Stimulated activated naive B cell treated with anti-CD40 and anti-IgM and Interleukin-4, amounts not matched to agents 10 μg/mL and 1 μg/mL and 100 μg/mL, for 72 hours (primary cell): ENCODE measurements around the gene ARAP3.
A peak's percentile ranks its signal among the peaks of the same experiment; 100 is the strongest.

Source experiments
- ATAC-seq, 2 donors: fragments of 150-1000 bp; cut with Tn5 transposase; replicated peaks; 2 replicates each; pipeline ENCODE4 v1.10.0; 2021; ENCODE audit warnings: moderate library complexity in 1 of 2
- DNase-seq: peaks from one replicate; pipeline ENCODE4 v3.0.0; 2021
- H3K27ac Mint-ChIP-seq: one replicate; pipeline ENCODE4 v1.8.0; 2022; ENCODE audit warnings: mild to moderate bottlenecking, mixed read lengths
- H3K27me3 Mint-ChIP-seq, 2 donors: one replicate each; pipeline ENCODE4 v1.8.0; 2022; ENCODE audit warnings: mixed read lengths in 2 of 2
- H3K36me3 Mint-ChIP-seq, 2 donors: one replicate each; pipeline ENCODE4 v1.8.0; 2022; ENCODE audit warnings: mixed read lengths in 2 of 2, mild to moderate bottlenecking in 1 of 2
- H3K4me1 Mint-ChIP-seq, 2 donors: one replicate each; pipeline ENCODE4 v1.8.0; 2022; ENCODE audit warnings: mixed read lengths in 2 of 2, mild to moderate bottlenecking in 1 of 2
- H3K4me3 Mint-ChIP-seq, 2 donors: one replicate each; pipeline ENCODE4 v1.8.0; 2022; ENCODE audit warnings: mild to moderate bottlenecking in 2 of 2, mixed read lengths in 2 of 2, moderate library complexity in 1 of 2
- H3K9me3 Mint-ChIP-seq, 2 donors: one replicate each; pipeline ENCODE4 v1.8.0; 2022; ENCODE audit warnings: mixed read lengths in 2 of 2, mild to moderate bottlenecking in 1 of 2

Gene ARAP3

DNA sequence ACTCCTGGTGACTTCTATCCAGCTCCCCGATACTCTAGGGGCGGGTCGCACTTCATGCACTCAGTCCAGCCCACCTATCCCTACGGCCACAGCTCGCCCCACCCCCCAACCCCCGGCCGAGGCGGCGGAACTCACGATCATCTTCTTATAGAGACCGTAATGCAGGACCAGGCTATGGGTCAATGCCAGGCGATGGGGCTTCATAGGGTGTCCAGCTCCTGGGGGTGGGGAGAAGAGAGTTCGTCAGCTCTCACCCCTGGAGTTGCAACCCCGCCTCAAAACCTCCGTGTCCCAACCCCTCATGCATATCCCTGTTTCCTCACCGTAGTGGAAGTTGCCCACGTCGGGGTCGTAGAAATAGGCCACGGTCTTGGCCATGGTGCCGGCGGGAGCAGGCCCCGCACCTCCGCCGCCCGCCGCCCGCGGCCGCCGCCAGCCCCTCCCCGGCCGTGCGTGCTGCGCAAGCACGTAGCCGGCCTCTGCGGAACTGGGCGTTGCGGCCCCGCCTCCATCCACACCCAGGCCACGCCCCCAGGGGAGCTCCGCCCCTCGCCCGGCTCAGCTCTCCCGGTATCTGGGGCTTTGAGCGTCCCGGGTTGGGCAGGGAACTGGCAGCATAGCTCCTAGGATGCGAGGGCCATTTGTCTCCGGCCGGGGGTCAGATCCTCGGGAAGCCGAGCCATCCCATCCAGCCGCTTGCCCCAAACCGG is 45.5 kb downstream of the ARAP3 start, which contains the start of the genes HDAC3 and RELL2:
Gene HDAC3, minus strand, starts transcription at position 437 of the 710 bp plus-strand sequence. Its CDS starts 59 bp downstream, at position 378.
Gene RELL2, plus strand, starts transcription at position 585 of the 710 bp plus-strand sequence. CDS start 1,229 bp downstream, outside the sequence.
- Mint-ChIP-seq H3K27ac (peak within 1 kb of the TSS; percentile 93), H3K9me3 (no peaks in the 10 kb centered on the region), H3K4me1 (peaks cover 33 to 47% of the 10 kb centered on the region in 2 donors), H3K4me3 (peak within 1 kb of the TSS; percentile 91 to 92), H3K27me3 (no peaks in the 10 kb centered on the region), H3K36me3 (peaks cover 6 to 19% of the 10 kb centered on the region in 2 donors)
- DNase-seq = peak; percentile 90
- ATAC-seq = peak; percentile 80 to 88

DNA sequence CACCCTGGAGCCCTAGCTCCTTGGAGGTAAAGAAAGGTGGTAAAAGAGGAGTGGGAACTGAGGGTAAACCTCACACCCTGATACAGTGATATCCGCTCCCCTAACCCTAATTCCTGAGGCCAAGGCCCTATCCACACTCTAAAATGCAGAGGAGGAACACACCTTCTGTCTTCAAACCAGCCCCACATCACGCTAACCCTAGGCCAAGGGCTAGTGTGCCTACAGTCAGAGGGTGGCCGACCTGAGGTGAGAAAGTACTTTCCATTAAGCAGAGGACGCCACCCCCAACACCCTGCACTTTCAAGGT is 46.0 kb downstream of the ARAP3 start:
- Mint-ChIP-seq H3K27me3 (no peaks in the 10 kb centered on the region), H3K4me1 (peaks cover 32 to 44% of the 10 kb centered on the region in 2 donors), H3K27ac (peak overlapping the region; percentile 77), H3K36me3 (peaks cover 6 to 14% of the 10 kb centered on the region in 2 donors), H3K4me3 (peak overlapping the region; percentile 91 to 92), H3K9me3 (no peaks in the 10 kb centered on the region)
- DNase-seq (no peak), ATAC-seq (no peak)

DNA sequence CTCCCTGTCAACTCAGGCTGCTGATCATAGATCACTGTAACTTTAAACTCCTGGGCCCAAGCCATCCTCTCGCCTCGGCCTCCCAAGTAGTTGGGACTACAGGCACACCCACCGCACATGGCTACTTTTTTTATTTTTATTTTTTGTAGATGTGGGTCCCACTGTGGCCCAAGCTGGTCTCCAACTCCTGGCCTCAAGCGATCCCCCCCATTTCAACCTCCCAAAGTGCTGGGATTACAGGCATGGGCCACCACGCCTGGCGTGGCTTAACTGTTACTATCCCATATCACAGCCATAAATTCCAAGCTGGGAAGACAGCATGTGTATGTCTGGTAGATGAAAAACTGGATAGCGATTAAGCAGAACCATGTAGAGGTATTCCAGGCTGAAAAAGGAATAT is 46.4 kb downstream of the ARAP3 start:
- no peak for ATAC-seq
- peaks cover 32 to 44% of the 10 kb centered on the region in 2 donors for H3K4me1 Mint-ChIP-seq
- DNase-seq = no peak
- H3K4me3 Mint-ChIP-seq = peak overlapping the region; percentile 91 to 92
- no peaks in the 10 kb centered on the region for H3K9me3 Mint-ChIP-seq
- H3K27me3 Mint-ChIP-seq = no peaks in the 10 kb centered on the region
- peaks cover 6 to 10% of the 10 kb centered on the region in 2 donors for H3K36me3 Mint-ChIP-seq
- H3K27ac Mint-ChIP-seq = peak overlapping the region; percentile 77

DNA sequence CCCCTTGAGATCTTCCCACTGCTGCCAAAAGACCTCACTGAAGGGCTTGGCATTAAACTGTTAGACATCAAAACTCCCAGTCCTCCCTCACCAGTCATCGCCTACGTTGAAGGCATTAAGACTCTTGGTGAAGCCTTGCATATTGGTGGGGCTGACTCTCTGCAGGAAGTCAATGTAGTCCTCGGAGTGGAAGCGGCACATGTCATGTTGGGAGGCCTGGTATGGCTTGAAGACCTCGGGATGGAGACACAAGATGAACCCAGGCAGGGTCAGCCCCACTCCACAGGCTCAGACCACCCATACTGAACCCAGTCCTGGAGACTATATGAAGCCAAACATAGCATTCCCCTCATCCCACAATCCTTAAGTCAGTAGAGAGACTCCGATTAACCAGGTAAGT is 47.3 kb downstream of the ARAP3 start:
- no peak for ATAC-seq
- H3K4me3 Mint-ChIP-seq = peak overlapping the region in 1 of 2 donors; percentile 91
- H3K27ac Mint-ChIP-seq = peak overlapping the region; percentile 60
- peaks cover 32 to 44% of the 10 kb centered on the region in 2 donors for H3K4me1 Mint-ChIP-seq
- no peaks in the 10 kb centered on the region for H3K27me3 Mint-ChIP-seq
- DNase-seq = no peak
- peaks cover 10 to 14% of the 10 kb centered on the region in 2 donors for H3K36me3 Mint-ChIP-seq
- H3K9me3 Mint-ChIP-seq = no peaks in the 10 kb centered on the region

DNA sequence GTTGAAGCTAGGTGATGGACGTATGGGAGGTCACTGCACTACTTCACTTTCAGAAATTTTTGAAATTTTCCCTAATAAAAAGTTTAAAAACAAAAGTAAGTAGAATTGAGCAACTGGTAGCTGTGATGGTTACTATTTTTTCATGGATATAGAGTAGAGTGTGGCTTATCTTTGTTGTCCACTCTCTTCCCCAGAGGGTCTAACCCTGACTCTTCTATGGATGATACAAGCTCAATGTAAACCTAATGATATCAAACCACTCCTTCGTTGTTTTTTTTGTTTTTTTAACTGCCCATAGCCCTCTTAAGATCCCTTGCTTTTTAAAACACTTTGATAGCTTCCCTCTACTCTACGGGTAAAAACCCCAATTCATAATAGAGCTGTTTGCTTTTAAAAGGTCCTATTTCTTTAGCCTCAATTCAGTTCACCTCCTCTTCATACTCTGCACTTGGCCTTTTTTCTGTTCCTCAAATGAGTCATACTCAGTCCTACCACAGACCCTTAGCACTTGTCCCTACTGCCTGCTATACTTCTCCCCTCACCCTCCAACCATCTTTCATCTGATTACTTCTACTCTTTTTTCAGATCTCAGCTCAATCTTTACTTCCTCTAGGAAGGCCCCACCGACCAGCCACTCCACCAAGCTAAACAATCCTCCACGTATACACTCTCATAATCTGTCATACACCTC is 48.0 kb downstream of the ARAP3 start:
- H3K4me3 Mint-ChIP-seq = peak overlapping the region; percentile 58 to 60
- DNase-seq = peak; percentile 26
- peak overlapping the region; percentile 42 for H3K27ac Mint-ChIP-seq
- H3K9me3 Mint-ChIP-seq = no peaks in the 10 kb centered on the region
- peaks cover 32 to 49% of the 10 kb centered on the region in 2 donors for H3K4me1 Mint-ChIP-seq
- H3K27me3 Mint-ChIP-seq = no peaks in the 10 kb centered on the region
- H3K36me3 Mint-ChIP-seq = peaks cover 15 to 21% of the 10 kb centered on the region in 2 donors
- ATAC-seq = peak; percentile 81

DNA sequence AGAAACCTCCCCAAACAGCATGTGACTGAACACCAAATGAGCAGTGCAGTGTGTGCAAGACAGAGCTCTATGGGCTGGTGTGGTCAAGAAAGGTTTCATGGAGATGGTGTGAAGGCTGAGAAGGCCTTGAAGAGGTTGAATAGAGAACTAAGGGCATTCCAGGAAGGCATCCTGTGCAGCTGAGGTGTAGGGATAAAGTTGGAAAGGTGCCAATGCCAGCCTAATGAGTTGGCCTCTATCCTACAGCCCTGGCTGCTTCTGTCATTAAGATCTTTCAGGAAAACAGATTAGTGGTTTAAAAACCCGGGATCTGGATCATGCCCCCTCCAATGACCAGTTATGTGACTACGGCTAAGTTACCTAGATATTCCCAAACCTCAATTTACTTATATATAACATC is 49.4 kb downstream of the ARAP3 start:
- Mint-ChIP-seq H3K27ac (no peak overlapping the region), H3K27me3 (no peaks in the 10 kb centered on the region), H3K36me3 (peaks cover 27 to 35% of the 10 kb centered on the region in 2 donors), H3K4me3 (no peak overlapping the region), H3K9me3 (no peaks in the 10 kb centered on the region), H3K4me1 (peaks cover 32 to 51% of the 10 kb centered on the region in 2 donors)
- no peak for DNase-seq
- no peak for ATAC-seq

DNA sequence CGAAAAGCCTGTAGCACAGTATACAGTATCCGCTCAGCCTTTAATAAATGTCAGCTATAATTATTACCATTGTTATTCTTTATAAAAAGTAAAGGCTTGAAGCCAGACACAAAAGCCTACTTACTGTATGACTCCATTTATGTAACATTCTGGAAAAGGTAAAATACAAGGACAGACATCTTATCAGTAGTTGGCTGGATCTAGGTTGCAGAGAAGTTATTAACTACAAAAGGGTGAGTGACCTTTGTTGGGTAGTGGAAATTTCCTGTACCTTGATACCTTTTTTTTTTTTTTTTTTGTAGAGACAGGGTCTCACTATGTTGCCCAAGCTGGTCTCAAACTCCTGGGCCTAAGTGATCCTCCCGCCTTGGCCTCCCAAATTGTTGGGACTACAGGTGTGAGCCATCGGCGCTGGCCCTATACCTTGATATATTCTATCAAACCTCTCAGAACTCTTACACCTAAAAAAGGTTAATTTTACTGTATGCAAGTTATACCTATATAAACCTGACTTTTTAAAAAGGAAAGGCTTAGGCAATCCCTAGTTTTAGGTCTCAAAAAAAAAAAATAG is 51.4 kb downstream of the ARAP3 start:
- H3K4me3 Mint-ChIP-seq = no peak overlapping the region
- no peaks in the 10 kb centered on the region for H3K27me3 Mint-ChIP-seq
- H3K36me3 Mint-ChIP-seq = peaks cover 42 to 52% of the 10 kb centered on the region in 2 donors
- DNase-seq (no peak), ATAC-seq (no peak)
- no peaks in the 10 kb centered on the region for H3K9me3 Mint-ChIP-seq
- no peak overlapping the region for H3K27ac Mint-ChIP-seq
- peaks cover 31 to 57% of the 10 kb centered on the region in 2 donors for H3K4me1 Mint-ChIP-seq

DNA sequence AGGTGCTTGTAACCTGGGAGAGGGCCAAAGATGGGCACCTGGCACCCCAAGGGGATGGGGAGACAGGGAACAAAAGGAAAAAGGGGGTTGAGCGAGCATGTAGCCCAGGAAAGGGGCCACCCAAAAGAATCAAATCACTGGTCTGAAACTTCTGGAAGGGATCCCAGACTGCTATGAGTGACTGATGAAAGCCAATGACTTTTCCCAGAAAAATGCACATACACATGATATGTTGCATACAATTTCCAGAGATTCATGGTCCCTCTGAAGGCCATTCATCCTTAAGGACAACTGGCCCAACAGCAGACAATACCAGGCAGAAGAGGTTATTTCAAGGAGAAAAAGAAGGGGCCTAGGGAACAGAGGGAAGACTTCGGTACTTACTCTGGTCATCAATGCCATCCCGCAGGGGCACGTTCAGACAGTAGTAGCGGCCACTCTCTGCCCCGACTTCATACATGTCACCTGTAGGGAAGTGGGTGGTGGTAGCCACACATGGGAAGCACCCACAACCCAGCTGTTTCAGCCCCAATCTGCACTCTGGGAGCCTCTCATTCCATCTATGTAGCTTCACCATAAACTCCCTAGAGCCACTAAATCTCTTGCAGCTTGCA is 53.7 kb downstream of the ARAP3 start:
- Mint-ChIP-seq H3K27me3 (no peaks in the 10 kb centered on the region), H3K36me3 (peaks cover 52 to 64% of the 10 kb centered on the region in 2 donors), H3K4me3 (no peak overlapping the region), H3K27ac (no peak overlapping the region), H3K4me1 (peaks cover 21 to 47% of the 10 kb centered on the region in 2 donors), H3K9me3 (no peaks in the 10 kb centered on the region)
- ATAC-seq (no peak), DNase-seq (no peak)

DNA sequence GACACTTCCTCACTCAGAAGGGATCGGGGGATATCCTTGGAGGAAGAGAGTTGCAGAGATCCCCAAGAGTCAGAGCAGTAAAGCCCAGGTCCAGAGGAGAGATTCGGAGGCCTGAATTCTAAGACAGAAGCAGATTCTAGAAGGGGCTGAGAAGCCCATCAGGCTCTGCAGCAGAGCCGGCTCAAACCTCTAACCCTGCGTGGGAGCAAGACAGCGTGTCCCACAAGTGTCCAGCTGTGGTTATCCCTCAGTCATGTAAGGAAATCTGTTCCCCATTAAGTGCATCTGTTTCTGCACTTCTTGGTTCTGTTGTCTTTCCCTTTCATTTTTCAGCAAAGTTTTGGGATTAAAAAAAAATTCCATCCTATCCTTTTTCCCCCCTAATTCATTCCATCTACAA is 58.4 kb downstream of the ARAP3 start:
- Mint-ChIP-seq H3K4me1 (peaks cover 29 to 67% of the 10 kb centered on the region in 2 donors), H3K27me3 (no peaks in the 10 kb centered on the region), H3K4me3 (peak overlapping the region; percentile 26 to 58), H3K27ac (peak overlapping the region; percentile 91), H3K9me3 (no peaks in the 10 kb centered on the region), H3K36me3 (peaks cover 49 to 62% of the 10 kb centered on the region in 2 donors)
- no peak for ATAC-seq
- DNase-seq = no peak

DNA sequence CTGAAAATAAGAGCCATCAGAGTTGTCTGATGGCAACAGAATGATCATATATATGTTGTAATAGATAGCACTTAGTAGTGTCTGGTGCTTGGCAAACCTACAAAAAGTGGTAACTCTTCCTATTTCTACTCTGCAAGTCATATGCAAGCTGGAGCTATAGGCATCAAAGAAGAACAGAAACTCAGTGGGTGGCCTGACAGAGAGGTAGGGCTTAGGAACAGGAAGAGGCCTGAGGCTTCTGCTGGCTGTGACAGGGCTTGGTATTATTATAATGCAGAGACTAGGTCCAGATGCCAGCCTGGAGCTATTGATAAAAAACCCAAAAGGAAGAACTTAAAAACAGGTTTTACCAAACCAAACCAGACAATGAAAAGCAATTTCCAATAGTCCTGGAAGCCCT is 58.8 kb downstream of the ARAP3 start:
- Mint-ChIP-seq H3K9me3 (no peaks in the 10 kb centered on the region), H3K4me1 (peaks cover 27 to 65% of the 10 kb centered on the region in 2 donors), H3K27me3 (no peaks in the 10 kb centered on the region), H3K27ac (peak overlapping the region; percentile 91), H3K4me3 (peak overlapping the region; percentile 26 to 58), H3K36me3 (peaks cover 45 to 61% of the 10 kb centered on the region in 2 donors)
- ATAC-seq (peak; percentile 79 to 82), DNase-seq (peak; percentile 59)

DNA sequence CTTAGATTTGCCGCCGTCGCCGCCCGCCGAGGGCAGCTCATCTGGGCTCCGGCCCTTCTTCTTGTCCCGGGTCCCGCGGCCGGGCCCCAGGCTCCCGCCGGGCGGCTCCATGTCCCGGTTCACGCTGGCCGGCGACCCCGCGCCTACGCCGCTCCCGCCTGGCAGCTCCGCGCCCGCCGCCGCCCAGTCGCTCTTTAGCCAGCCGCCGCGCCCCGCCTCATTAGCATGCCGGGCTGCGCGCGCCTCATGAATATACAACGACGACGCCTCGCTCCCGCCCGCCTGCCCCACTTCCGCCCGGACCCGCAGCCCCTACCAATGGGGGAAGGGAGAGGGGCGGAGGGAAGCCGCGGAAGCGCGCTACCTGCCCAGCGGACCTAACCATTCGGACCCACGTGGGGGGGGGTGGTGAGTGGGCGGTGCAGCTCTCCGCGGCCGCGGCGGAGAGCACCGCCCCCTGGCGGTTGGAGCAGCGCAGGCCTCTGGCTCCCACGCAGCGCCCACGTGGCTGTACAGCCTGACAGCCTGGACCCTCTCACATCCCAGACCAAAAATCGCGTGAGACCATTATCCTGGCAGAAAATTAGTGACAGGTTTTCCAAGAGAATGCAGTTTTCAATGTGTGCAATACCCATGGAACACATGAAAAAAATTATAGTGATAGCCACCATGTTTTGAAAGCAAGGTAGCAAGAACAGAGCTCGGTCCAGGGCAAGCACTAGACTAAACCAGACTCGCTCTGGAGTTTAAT is 63.1 kb downstream of the ARAP3 start, which contains the start of gene DIAPH1:
Gene DIAPH1, minus strand, starts transcription at position 197 of the 751 bp plus-strand sequence. Its CDS starts 86 bp downstream, at position 111.
- Mint-ChIP-seq H3K4me3 (peak within 1 kb of the TSS; percentile 89 to 93), H3K36me3 (peaks cover 31 to 49% of the 10 kb centered on the region in 2 donors), H3K4me1 (peaks cover 38 to 69% of the 10 kb centered on the region in 2 donors), H3K9me3 (no peaks in the 10 kb centered on the region), H3K27me3 (no peaks in the 10 kb centered on the region), H3K27ac (peak within 1 kb of the TSS; percentile 91)
- peak; percentile 96 for DNase-seq
- peak; percentile 85 to 90 for ATAC-seq

DNA sequence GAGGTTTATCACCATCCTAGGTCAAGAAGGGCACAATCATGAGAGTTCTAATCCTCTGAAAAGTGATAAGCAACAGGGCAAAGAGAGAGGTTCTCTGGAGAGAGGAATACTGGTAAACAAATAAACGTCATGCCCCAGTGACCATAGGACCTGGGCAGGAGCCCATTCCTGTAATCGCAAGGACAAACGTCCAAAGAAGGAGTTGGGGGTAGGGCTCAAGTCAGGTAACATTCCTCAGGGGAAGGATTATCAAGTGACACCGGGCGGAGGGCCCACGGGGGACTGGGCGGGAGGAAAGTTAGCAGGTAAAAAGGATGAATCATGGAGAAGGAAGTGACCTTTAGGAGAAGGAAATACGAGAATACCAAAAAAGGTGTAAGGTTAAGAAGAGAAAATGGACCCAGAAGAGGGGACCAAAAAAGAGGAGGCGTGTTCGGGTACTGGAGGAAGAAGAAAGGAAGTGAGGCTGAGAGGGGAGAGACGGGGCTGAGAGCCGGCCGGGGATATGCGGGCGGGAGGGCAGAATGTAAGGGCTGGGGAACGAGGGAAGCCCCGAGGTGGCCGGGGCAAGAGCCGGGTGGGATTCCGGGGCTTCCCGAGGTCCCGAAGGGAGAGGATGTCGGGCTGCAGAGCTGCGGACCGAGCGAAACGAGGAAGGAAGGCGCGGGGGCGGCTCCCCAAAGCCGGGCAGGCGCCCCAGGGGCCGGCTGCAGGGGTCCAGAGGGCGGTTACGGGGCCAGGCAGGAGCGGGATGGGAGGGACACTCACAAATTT is 63.8 kb downstream of the ARAP3 start:
- peak overlapping the region; percentile 89 to 93 for H3K4me3 Mint-ChIP-seq
- peaks cover 39 to 69% of the 10 kb centered on the region in 2 donors for H3K4me1 Mint-ChIP-seq
- peak overlapping the region; percentile 91 for H3K27ac Mint-ChIP-seq
- ATAC-seq = peak; percentile 45 to 50
- H3K9me3 Mint-ChIP-seq = no peaks in the 10 kb centered on the region
- no peaks in the 10 kb centered on the region for H3K27me3 Mint-ChIP-seq
- peaks cover 27 to 44% of the 10 kb centered on the region in 2 donors for H3K36me3 Mint-ChIP-seq
- peak; percentile 51 for DNase-seq

DNA sequence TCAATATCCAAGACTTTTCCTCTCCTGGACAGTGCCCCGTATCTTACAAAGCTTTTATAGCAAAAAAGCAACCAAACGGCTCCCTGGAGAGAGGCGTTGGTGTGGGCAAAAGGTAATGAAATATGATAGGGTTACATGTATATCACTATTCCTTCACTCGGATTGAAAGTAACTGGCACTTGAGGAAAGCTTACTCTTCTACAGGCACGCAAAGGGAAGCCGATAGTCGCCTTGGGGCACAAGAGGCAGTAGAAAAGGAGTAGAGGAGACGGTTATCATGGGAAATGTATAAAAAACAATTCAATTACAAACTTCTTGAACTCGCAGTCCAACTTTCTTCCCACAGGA is 64.4 kb downstream of the ARAP3 start:
- ATAC-seq (no peak), DNase-seq (no peak)
- H3K36me3 Mint-ChIP-seq = peaks cover 26 to 45% of the 10 kb centered on the region in 2 donors
- peaks cover 37 to 69% of the 10 kb centered on the region in 2 donors for H3K4me1 Mint-ChIP-seq
- peak overlapping the region; percentile 91 for H3K27ac Mint-ChIP-seq
- H3K9me3 Mint-ChIP-seq = no peaks in the 10 kb centered on the region
- H3K27me3 Mint-ChIP-seq = no peaks in the 10 kb centered on the region
- H3K4me3 Mint-ChIP-seq = peak overlapping the region; percentile 89 to 93
